Panc1 (cell line): ENCODE results near the gene PCED1B. TPM values are rescaled to one million over a fixed set of nuclear protein-coding genes. Genes with fewer than 3 reads are reported as not detected.

Experiments used
- ATAC-seq: fragments of 200-7000 bp; cut with Tn5 transposase; 2 replicates; pipeline ENCODE4 v1.9.1; 2020; ENCODE audit warnings: mild to moderate bottlenecking, moderate library complexity
- BruUV-seq: library from RNA; stranded (reverse); fragments of 400-500 nt; replicated peaks from 2 replicates; lab custom pipeline; 2021; lab: Mats Ljungman, UMichigan
- CTCF ChIA-PET: fragments of 300-600 bp; sonication (Branson Sonifier 250); formaldehyde crosslinking; loops from one replicate; lab custom pipeline; 2022; ENCODE audit warnings: antibody characterized with exemption; lab: Charles Lee
- POLR2A ChIA-PET: fragments of 300-600 bp; sonication (Branson Sonifier 250); formaldehyde crosslinking; loops from one replicate; lab custom pipeline; 2022; ENCODE audit warnings: antibody characterized with exemption; lab: Charles Lee
- DNase-seq: peaks from one replicate; pipeline ENCODE4 v3.0.0-alpha.2; 2010; ENCODE audit warnings: low read depth, low spot score
- H3K27ac ChIP-seq: 2 replicates; pipeline ENCODE4 v1.5.1; 2011; ENCODE audit warnings: mild to moderate bottlenecking, low read length, inconsistent platforms
- H3K27me3 ChIP-seq: fragments of 200-500 bp; sonication (Bioruptor generic); 2 replicates; pipeline ENCODE4 v1.6.0; 2014; ENCODE audit warnings: low read length, inconsistent platforms; ENCODE audit not compliant: control insufficient read depth, insufficient read depth
- H3K36me3 ChIP-seq: fragments of 200-500 bp; sonication (Bioruptor generic); 2 replicates; pipeline ENCODE4 v1.5.1; 2014; ENCODE audit warnings: inconsistent platforms, mild to moderate bottlenecking, low read length, moderate library complexity; ENCODE audit not compliant: control insufficient read depth, insufficient read depth
- H3K4me1 ChIP-seq: 2 replicates; pipeline ENCODE4 v1.5.1; 2011; ENCODE audit warnings: inconsistent platforms, mild to moderate bottlenecking, low read length, moderate library complexity; ENCODE audit not compliant: control insufficient read depth, insufficient read depth
- H3K4me3 ChIP-seq, 2 experiments: 2 replicates each; pipeline ENCODE4 v1.5.1; 2011 to 2012; ENCODE audit warnings: low read depth in 2 of 2, low read length in 2 of 2, mild to moderate bottlenecking in 2 of 2, inconsistent platforms in 1 of 2, moderate library complexity in 1 of 2
- H3K9me3 ChIP-seq: fragments of 200-500 bp; sonication (Bioruptor generic); 2 replicates; pipeline ENCODE4 v1.5.1; 2014; ENCODE audit warnings: low read depth, mild to moderate bottlenecking, inconsistent platforms, low read length, moderate library complexity; ENCODE audit not compliant: control insufficient read depth, insufficient read depth
- POLR2AphosphoS5 ChIP-seq: IDR thresholded peaks from 2 replicates; pipeline ENCODE4 v1.6.1; 2012; ENCODE audit warnings: mild to moderate bottlenecking, low read depth, low read length, moderate library complexity
- SIN3A ChIP-seq: IDR thresholded peaks from 2 replicates; pipeline ENCODE4 v1.6.1; 2012; ENCODE audit warnings: low read depth, mild to moderate bottlenecking, low read length, moderate library complexity, borderline replicate concordance; ENCODE audit not compliant: insufficient read depth
- TCF7L2 ChIP-seq: IDR thresholded peaks from 2 replicates; pipeline ENCODE4 v1.6.1; 2011; ENCODE audit warnings: mild to moderate bottlenecking, low read depth, low read length, inconsistent platforms
- in situ Hi-C: cut with HindIII; loops from 2 replicates; pipeline ENCODE4 v1.10.0; 2016; ENCODE audit warnings: low sequenced_read_pairs, low pct_unique_long_range_greater_than_20kb
- intact Hi-C: fragments of 100-400 bp; cut with micrococcal nuclease; formaldehyde crosslinking; loops from one replicate; pipeline ENCODE4 v1.10.0; 2022; ENCODE audit not compliant: unreplicated experiment
- total RNA-seq: library from RNA; stranded (reverse); gene quantifications from one replicate; pipeline ENCODE4 v1.2.1, GENCODE V29; 2021; ENCODE audit not compliant: unreplicated experiment
- TF ChIP-seq, protein P1 (sequence below): fragments of 450-650 bp; IDR thresholded peaks from 2 replicates; pipeline ENCODE4 v1.5.1; 2017; ENCODE audit warnings: mild to moderate bottlenecking
- TF ChIP-seq, protein P2 (sequence below), 2 experiments: IDR thresholded peaks; 2 replicates each; pipeline ENCODE4 v1.6.1; 2011 to 2012; ENCODE audit warnings: low read depth in 2 of 2, control low read depth in 1 of 2, low read length in 1 of 2, mild to moderate bottlenecking in 1 of 2, moderate library complexity in 1 of 2; ENCODE audit not compliant: insufficient read depth in 1 of 2

Gene PCED1B
- total RNA-seq, 1 experiment from 2014 or later: 0.82 TPM

GRCh38 chr12:47078086-47078395 is 1.4 kb upstream of the PCED1B start:
- no peaks in the 10 kb centered on the region; the same call in 1 of the 2 replicates for H3K36me3 ChIP-seq
- POLR2A ChIA-PET: interaction anchor here (0.5 kb wide), 1 partner anchor 268 kb away, joined by 3 read pairs; no protein-coding TSS in a partner anchor
- in situ Hi-C loops: no loop called here
- CTCF ChIA-PET: no interaction called here
- ATAC-seq (no peak), DNase-seq (no peak)
- no peaks in the 10 kb centered on the region for H3K9me3 ChIP-seq
- no TSS peak for BruUV-seq
- H3K4me1 ChIP-seq: peaks cover 19% of the 10 kb centered on the region
- peaks cover 2% of the 10 kb centered on the region; the same call in 1 of the 2 replicates for H3K27me3 ChIP-seq
- intact Hi-C loops: no loop called here
- TF ChIP-seq SIN3A: no peak
- TF ChIP-seq, protein P1, sequence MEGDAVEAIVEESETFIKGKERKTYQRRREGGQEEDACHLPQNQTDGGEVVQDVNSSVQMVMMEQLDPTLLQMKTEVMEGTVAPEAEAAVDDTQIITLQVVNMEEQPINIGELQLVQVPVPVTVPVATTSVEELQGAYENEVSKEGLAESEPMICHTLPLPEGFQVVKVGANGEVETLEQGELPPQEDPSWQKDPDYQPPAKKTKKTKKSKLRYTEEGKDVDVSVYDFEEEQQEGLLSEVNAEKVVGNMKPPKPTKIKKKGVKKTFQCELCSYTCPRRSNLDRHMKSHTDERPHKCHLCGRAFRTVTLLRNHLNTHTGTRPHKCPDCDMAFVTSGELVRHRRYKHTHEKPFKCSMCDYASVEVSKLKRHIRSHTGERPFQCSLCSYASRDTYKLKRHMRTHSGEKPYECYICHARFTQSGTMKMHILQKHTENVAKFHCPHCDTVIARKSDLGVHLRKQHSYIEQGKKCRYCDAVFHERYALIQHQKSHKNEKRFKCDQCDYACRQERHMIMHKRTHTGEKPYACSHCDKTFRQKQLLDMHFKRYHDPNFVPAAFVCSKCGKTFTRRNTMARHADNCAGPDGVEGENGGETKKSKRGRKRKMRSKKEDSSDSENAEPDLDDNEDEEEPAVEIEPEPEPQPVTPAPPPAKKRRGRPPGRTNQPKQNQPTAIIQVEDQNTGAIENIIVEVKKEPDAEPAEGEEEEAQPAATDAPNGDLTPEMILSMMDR: no peak
- TF ChIP-seq POLR2AphosphoS5: no peak
- TF ChIP-seq TCF7L2: no peak
- TF ChIP-seq, protein P2, sequence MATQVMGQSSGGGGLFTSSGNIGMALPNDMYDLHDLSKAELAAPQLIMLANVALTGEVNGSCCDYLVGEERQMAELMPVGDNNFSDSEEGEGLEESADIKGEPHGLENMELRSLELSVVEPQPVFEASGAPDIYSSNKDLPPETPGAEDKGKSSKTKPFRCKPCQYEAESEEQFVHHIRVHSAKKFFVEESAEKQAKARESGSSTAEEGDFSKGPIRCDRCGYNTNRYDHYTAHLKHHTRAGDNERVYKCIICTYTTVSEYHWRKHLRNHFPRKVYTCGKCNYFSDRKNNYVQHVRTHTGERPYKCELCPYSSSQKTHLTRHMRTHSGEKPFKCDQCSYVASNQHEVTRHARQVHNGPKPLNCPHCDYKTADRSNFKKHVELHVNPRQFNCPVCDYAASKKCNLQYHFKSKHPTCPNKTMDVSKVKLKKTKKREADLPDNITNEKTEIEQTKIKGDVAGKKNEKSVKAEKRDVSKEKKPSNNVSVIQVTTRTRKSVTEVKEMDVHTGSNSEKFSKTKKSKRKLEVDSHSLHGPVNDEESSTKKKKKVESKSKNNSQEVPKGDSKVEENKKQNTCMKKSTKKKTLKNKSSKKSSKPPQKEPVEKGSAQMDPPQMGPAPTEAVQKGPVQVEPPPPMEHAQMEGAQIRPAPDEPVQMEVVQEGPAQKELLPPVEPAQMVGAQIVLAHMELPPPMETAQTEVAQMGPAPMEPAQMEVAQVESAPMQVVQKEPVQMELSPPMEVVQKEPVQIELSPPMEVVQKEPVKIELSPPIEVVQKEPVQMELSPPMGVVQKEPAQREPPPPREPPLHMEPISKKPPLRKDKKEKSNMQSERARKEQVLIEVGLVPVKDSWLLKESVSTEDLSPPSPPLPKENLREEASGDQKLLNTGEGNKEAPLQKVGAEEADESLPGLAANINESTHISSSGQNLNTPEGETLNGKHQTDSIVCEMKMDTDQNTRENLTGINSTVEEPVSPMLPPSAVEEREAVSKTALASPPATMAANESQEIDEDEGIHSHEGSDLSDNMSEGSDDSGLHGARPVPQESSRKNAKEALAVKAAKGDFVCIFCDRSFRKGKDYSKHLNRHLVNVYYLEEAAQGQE (IDR thresholded peaks at IDR 0.05; ENCODE audit: insufficient read depth in 1 of 2, low read depth in 2 of 2, low read length in 1 of 2): no peak
- peak overlapping the region; percentile 67 to 85 for H3K4me3 ChIP-seq
- peak overlapping the region; percentile 80 for H3K27ac ChIP-seq

DNA sequence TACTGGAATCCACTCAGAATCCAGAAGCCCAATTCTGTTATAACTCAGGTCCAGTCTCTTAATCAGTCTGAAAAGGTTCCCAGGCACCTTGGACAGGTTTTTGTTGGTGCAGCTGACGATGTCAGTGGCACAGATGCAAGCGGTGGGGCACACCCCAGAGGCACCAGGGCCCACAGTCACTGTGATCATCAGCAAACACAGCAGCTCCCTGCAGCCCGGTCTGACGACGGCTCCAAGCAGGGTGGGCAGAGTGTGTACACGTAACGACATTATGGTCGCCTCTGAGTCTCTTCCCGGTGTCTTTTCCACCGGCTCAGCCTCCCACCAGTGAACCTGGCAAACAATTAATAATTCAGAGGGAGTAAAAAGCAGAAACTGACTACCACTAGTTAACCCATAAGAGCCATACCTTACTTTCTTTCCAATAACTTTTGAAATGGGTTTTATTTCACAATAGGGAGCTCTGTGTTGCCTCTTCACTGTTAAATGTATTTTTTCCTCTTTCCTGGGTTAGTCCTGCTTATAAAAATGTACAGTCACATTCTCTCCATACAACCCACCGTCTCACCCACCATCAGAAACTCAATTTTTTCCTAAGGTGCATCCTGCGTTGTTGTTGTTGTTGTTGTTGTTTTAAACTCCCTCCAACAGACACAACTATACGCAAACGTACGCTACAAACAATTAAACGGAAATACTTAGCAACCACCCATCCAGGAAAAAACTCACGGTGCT is 521 bp upstream of the PCED1B start:
- ATAC-seq: no peak
- H3K36me3 ChIP-seq: no peaks in the 10 kb centered on the region; the same call in 1 of the 2 replicates
- no peaks in the 10 kb centered on the region for H3K9me3 ChIP-seq
- ChIA-PET CTCF (no interaction called here), POLR2A (interaction anchor here (0.6 kb wide), 1 partner anchor 838 kb away, joined by 3 read pairs; no protein-coding TSS in a partner anchor)
- H3K27me3 ChIP-seq: peaks cover 2% of the 10 kb centered on the region; the same call in 1 of the 2 replicates
- DNase-seq: no peak
- in situ Hi-C loops (no loop called here), intact Hi-C loops (no loop called here)
- peaks cover 27% of the 10 kb centered on the region for H3K4me1 ChIP-seq
- TF ChIP-seq, protein P2 (IDR thresholded peaks at IDR 0.05; ENCODE audit: insufficient read depth in 1 of 2, low read depth in 2 of 2, low read length in 1 of 2): 0 out of 4 replicates have a peak, but pooled peaks of 1 of the 2 experiments have one; percentile 10
- TF ChIP-seq POLR2AphosphoS5 (no peak), SIN3A (no peak), TCF7L2 (no peak)
- TF ChIP-seq, protein P1: no peak
- H3K4me3 ChIP-seq: peak overlapping the region; percentile 67 to 85
- peak overlapping the region; percentile 80 for H3K27ac ChIP-seq
- no TSS peak for BruUV-seq
